Measurements from ENCODE around the gene PAPLN.
"Not testable (repeated sequence)": the region's sequence is repeated elsewhere in the genome, so short reads cannot be mapped to it uniquely, and the experiment has no call there.

The PAPLN gene

DNA sequence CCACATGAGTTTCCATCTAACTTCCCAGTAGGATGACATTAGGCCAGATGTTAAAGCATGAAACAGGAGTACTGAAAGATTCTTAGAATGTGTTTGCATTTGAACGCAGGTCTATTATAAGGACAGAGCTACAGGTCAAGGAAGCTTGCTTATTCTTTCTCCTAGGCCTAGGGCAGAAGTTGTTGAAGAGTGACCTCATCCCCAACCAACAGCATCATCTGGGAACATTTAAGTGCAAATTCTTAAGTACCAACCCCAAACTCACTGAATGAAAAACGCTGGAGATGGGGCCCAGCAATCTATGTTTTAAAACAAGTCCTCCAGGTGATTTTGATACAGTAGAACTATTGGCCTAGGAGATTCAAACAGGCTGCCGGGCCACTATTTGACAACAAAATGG lies 52.4 kb downstream of the PAPLN start:
- DNase-seq (ENCODE audit: low read depth), result no peak

DNA sequence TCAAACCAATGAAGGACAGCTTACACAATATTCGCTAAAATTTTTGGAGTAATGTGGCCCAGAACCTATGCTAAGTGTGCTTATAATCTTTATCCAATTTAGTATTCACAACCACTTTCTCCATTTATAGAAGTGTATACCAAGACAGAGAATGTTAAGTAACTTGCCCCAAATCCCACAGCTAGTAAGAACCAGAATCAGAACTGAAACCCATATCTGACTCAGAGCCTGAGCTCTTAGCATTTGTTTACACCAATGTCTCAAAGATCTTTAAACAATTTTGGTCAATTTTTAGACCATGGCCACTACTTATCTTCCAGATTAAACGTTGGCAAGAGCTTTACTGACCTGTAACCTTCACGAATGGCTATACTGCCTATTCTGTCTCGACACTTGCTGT lies 53.0 kb downstream of the PAPLN start:
- DNase-seq (ENCODE audit: low read depth), result peak; percentile 14

DNA sequence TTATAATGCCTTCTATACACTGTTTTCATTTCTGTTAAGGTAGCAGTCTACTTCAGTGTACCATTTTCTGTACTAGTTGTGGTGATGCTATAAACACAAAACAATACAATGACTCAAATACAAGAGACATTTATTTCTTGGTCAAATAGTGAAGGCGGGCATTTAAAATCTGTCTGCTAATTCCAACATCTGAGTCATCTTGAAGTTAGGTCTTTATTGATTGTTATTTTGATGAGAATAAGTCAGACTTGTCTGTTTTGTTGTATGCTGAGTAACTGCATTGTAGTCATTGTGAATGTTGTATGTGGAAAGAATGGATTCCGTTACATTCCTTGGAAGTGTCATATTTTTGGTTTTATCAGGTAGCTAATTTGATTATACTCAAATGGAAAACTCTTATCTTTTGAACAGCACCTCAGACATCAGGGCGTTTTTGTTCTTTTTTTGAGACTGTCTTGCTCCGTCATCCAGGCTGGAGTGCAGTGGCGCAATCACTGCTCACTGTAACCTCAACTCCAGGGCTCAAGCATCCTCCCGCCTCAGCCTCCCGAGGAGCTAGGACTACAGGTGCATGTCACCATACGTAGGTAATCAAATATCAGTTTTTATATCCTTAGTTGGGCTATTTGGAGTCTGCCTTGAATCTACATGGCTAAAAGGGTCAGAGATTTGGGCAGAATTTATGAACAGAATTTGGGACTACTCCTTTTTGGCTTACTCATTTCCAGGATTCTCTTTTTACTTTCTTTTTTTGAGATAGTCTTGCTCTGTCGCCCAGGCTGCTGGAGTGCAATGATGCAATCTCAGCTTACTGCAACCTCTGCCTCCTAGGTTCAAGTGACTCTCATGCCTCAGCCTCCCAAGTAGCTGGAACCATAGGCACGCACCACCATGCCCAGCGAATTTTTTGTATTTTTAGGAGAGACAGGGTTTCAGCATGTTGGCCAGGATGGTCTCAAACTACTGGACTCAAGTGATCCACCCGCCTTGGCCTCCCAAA lies 56.8 kb downstream of the PAPLN start:
- peak; percentile 15 for DNase-seq (ENCODE audit: low read depth)

DNA sequence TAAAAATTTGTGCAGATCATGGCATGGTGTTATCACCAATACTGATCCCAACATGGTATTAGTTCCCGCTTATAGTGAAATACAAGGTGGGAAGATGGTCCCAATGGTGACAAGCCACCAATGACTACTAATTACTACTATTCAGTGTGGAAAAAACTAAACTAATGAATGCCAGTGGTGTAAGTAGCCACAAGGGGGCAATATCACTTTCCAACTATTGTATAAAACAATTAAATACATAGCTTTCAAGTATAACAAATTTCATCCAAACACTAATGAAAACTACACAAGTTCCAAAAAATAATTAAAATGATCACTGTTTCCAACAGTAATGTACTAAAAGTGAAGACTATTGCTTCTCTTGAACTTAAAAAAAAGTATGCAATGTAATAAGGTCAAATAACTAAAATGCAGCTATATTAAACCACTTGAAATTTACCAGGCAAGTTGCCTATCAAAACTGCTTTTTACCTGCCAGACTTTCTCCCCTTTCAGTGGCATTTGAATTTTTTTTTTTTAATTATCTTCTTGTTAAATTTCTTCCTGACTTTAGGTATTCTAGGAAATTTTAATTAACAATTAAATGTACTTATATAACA lies 58.0 kb downstream of the PAPLN start:
- peak; percentile 69 for DNase-seq (ENCODE audit: low read depth)

DNA sequence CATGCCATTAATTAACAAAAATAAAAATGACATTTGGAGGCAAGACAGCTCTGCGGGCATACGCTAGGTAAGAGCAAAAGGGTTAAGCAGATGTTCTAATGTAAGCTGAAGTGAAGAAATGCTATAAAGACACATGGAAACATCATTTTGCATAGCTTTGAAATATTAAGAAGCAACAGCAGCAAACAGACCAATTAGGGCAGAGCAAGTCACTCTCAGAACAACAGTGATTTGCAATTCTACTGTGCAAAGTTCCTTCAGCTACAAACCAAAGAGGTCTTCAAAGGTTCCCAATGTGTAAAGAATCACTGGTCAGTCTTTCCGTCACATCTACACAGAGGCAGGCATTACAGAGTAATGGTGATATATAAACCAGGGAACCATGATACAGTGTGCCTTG lies 68.2 kb downstream of the PAPLN start:
- DNase-seq (ENCODE audit: low read depth), result no peak

DNA sequence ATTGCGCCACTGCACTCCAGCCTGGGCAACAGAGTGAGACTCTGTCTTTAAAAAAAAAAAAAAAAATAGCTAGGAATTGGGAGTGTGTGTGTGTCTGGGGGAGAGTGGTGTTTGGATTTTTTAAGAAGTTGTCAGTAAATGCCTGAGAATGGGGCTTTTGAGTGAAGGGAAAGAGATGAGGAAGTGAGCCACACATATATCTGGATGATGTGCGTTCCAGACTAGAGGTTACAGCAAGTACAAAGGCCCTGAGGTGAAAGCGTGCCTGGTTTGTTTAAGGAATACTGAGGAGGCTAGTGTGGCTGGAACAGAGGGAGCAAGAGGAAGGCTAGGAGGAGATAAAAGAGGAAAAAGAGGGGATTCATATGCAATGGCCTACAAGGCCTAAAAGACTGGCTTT lies 70.0 kb downstream of the PAPLN start:
- DNase-seq (ENCODE audit: low read depth), result no peak

DNA sequence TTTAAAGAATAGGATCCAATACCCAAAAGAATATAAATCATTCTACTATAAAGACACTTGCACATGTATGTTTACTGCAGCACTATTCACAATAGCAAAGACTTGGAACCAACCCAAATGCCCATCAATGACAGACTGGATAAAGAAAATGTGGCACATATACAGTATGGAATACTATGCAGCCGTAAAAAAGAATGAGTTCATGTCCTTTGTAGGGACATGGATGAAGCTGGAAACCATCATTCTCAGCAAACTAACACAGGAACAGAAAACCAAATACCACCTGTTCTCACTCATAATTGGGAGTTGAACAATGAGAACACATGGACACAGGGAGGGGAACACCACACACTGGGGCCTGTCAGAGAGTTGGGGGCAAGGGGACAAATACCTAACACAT lies 71.9 kb downstream of the PAPLN start:
- not testable (repeated sequence) for DNase-seq (ENCODE audit: low read depth)

DNA sequence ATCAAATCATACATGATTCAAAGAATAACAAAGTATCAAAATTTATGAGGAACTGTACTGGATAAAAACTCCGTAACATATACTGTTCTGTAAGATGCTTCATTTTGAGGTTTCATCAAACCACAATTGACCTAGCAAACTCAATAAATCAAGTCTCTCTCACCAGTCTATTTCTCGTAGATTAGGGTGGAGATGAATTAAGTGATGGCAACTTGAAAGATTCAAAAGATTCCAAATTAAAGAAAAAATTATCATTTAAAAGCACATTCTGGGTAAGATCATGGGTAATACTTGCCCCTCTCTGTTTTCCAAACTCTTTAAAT lies 74.4 kb downstream of the PAPLN start:
- DNase-seq (ENCODE audit: low read depth), result peak; percentile 61

DNA sequence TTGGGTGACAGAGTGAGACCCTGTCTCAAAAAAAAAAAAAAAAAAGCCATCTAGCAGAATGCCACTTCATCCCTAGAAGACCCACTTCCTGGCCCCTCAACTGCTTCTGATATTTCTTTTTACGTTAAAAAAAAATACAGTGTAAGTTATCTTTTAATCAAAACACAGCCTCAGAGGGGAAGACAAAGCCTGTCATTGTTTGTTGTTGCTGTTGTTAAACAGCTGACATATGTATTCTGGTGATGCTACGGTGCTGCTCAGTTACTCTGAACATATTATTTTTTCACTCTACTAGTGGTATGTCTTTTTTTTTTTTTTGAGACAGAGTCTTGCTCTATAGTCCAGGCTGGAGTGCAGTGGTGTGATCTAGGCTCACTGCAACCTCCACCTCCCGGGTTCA lies 75.4 kb downstream of the PAPLN start:
- no peak for DNase-seq (ENCODE audit: low read depth)

DNA sequence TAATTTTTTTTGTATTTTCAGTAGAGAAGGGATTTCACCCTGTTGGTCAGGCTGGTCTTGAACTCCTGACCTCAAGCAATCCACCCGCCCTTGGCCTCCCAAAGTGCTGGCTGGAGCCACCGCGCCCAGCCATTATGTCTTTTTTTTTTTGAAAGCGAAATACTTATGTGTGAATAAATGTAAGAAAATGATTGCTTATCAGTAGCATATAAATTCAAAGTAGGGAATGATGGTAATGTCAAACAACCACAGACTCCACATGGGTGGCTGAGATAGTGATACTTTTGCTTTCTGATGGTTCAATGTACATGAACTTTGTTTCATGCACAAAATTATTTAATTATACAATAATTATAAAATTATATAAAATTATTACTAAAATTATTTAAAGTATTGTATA lies 75.8 kb downstream of the PAPLN start:
- DNase-seq (ENCODE audit: low read depth), result no peak

DNA sequence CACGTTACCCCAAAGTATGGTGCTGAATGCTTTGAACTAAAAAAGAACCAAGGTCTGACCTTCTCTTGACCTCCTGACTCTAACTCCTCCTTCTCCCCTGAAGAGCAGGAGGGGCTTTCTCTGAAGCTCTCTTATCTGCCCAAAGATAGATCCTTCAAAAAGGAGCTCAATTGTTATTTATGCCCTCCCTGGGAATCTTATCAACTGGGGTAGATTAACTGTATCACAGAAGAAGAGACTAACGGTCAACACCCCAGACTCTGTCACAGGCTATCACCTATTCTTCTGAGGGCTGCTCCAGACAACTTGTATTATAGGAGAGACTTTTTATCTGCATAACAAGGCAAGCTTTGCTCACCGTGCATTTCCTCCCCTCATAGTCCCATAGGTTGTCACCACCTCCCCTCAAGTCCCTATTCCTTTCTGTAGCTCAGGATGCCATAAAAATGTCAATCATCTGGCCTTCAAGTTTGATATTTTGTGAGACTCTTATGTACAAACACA lies 86.6 kb downstream of the PAPLN start:
- no peak for DNase-seq (ENCODE audit: low read depth)
